Measurements from ENCODE around the gene ACP4.
"Not testable (repeated sequence)": the region's sequence is repeated elsewhere in the genome, so short reads cannot be mapped to it uniquely, and the experiment has no call there.

Gene ACP4

DNA sequence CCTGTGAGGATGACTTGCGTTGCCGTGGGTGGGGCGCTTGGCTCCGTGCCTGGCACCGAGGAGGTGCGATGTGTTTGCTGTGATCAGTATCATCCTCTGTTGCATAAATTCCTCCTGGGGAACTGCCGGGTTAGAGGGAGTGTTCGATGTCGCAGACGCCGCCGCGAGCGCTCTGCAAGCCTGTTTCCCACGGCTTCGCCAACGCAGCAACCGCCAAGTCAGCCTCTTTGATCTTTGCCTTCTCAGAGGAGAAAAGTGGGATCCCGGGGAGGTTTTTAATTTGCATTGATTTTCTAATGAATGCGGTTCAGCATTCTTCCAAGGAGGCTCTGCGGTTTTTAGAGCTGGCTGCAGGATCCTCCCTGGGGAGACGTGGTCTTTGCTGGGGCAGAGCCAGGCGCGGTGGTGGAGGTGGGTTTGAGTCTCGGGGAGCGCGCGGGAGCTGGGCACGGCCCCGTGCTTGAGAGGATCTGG, 12.3 kb upstream of the ACP4 start:
- DNase-seq = no peak

DNA sequence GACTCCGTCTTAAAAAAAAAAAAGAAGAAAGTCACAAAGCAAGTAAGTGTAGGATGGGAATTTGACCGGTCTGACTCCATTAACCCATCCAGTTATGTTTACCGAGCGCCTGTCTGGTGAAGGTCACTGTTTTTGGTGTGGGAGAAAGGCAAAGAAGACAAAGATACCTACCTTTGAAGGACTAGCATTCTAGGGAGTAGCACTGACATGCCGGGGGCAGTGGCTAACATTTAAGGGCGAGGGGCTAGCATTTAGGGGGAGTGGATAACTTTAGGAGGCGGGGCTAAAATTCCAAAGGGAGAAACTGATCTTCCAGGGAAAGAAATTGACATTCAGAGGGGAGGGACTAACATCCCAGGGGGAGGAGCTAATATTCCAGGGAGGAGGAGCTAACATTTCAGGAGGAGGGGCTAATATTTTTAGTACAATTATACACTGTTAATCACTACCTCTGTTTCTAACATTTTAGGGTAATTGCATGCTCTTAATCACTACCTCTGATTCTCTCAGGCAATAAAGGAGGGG, 11.2 kb upstream of the ACP4 start:
- DNase-seq = no peak

DNA sequence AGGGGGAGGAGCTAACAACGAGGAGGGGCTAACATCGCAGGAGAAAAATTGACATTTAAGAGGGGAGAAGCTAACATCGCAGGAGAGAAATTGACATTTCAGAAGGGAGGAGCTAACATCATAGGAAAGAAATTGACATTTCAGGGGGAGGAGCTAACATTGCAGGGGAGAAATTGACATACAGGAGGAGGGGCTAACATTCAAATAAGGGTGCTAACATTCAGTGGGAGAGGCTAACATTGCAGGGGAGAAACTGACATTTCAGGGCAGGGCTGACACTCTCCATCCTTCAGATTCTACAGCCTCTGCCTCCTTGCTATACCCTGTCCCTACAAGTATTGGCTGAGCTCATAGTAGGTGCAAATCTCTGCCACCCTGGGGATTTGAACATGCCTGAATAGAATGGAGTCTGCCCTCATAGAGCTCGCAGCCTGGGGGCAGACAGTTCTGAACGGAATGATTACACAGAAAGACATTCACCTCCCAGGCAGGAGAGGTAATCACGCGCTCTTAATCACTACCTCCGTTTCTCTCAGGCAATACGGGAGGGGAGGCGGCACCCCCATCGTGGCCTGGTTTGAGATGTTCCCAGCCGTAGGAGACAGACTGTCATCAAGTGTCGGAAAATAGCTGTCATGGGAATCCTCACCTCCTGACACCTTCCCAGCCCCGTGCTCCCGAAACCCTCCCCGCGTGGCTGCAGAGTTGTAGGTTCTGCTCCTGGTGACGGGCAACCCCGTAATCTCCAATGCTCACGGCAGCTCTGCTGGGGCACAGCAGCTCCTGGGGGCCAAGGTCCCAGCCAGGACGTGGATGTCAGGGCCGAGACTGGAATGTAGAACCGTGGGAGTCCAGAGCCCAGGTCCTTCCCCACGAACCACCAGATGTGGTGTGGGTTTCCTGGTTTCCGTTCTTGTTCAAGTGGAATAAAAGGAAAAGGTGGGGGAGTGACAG, 10.4 kb upstream of the ACP4 start:
- DNase-seq = no peak

DNA sequence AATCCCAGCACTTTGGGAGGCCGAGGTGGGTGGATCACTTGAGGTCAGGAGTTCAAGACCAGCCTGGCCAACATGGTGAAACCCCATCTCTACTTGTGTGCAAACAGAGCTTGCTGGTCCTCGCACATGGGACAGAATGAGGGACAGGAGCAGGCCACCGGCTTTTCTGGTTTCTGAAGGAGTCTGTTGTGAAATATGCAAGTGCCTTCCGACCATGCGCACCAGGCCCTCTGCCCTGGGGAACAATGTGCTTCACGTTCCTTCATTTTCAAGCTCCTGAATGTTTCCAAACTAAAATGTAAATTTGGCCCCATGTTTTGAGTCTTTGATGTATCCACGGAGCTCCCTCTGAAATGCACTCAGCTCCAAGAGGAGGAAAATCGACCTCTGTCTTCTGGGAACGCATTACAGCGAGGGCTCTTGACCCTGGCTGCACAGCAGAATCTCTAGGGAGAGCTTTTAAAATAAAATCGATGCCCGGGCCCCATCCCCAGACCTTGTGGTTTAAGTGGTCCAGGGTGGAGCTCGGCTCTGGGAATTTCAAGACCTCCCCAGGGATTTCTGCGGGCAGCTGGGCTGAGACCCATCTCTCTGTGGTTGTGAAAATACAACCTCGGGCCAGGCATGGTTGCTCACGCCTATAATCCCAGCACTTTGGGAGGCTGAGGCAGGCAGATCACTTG, 9.3 kb upstream of the ACP4 start:
- DNase-seq = no peak

DNA sequence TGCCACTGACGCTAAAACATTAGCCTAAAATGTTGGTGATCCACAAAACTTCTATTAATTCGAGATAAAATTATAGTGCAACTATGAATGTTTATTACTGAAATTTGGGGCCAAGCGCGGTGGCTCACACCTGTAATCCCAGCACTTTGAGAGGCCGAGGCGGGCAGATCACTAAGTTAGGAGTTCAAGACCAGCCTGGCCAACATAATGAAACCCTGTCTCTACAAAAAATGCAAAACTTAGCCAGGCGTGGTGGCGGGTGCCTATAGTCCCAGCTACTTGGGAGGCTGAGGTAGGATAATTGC, 6.4 kb upstream of the ACP4 start:
- DNase-seq = not testable (repeated sequence)

GRCh38 chr19:50784710-50785109, 5.5 kb upstream of the ACP4 start:
- no peak for DNase-seq

- no peak for DNase-seq
These were observed 4.9 kb upstream of the ACP4 start for GRCh38 chr19:50785329-50785728.

DNA sequence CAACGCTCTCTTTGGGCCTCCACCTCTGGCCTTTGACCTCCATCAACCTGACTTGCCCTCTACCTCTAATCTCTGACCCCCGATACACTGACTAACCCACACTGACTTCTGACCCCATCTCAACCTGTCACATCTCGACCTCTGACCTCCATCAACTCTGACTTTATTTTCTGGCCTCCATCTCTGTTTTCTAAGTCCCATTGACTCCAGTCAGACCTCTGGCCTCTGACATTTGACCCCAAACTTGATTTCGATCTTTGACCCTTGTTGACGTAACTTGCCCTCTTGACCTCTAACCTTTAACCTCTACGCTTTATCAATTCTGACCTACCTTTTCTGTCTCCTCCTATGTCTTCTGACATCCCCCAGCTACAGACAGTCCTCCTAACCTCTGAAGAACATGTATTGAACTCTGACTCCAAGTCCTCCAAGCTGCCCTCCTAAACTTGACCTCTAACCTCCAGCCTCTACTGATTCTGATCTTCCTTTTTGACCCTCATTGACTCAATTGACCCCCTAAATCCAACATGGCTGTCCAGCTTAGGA, 780 bp downstream of the ACP4 start:
- no peak for DNase-seq

GRCh38 chr19:50791594-50792271, 1.5 kb downstream of the ACP4 start:
- no peak for DNase-seq

DNA sequence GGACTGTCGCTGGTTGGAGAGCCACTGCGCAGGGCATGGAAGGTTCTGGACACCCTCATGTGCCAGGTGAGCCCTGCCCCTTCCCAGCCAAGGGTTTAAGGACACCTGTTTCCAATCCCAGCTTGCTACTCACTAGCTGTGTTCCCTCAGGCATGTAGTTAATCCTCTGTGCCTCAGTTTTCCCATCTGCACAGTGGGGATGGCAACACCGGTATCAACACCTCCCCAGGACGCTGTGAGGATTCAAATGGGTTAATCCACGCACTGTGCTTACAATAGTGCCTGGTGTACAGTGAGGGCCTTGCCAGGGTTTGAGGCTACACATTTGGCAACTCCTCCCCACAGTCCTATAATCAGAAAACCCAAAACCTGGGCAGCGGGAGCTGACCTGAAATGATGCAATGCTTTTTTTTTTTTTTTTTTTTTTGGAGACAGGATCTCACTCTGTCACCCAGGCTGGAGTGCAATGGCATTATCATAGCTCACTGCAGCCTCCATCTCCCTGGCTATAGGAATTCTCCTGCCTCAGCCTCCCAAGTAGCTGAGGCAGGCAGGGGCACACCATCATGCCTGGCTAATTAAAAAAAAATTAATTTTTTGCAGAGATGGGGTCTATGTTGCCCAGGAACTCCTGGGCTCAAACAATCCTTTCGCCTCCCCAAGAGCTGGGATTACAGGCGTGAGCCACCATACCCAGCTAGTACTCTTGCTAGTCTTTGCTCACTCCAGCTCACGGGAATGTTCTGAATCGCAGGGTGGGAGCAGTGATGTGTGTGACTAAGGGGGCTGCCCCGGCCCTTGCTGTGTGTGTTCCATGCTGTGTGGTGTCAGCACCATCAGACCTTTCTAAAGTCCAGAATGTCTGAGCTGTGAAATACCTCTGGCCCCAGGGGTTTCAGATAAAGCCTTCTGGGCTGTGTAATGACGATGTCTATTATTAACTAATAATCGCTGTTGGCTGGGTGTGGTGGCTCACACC, 2.3 kb downstream of the ACP4 start:
- DNase-seq = no peak

- DNase-seq = no peak
These were observed 3.4 kb downstream of the ACP4 start for GRCh38 chr19:50793558-50794065.

DNA sequence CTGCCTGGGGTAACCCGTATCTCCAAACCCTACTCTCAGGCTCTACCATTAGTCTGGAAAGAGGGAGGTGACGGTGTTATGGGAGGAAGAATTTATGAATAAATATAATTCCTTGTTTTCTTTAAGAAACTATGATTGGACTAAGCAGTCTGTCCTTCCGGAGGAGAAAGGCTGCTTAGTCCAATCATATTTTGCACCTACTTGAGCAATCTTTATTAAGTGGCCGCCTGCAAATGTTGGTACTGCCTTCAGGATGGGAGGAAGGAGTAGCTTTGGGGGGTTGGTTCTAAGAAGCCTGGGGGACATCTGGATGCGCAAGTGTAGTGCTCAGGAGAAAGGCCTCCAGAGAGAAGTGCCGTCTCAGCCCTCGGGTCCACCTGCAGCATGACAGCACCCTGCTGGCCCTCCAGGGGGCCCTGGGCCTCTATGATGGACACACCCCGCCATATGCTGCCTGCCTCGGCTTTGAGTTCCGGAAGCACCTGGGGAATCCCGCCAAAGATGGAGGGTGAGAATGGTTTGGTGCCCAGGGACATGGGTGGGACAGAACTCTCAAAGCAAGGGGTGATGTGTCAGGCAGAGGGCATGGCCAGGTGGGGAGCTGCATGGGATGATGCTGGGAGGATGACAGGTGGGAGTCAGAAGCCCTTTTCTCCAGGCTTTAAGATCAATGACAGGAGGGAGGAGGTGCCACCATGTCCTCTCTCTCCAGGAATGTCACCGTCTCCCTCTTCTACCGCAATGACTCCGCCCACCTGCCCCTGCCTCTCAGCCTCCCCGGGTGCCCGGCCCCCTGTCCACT, 4.1 kb downstream of the ACP4 start:
- peak; percentile 84 for DNase-seq

DNA sequence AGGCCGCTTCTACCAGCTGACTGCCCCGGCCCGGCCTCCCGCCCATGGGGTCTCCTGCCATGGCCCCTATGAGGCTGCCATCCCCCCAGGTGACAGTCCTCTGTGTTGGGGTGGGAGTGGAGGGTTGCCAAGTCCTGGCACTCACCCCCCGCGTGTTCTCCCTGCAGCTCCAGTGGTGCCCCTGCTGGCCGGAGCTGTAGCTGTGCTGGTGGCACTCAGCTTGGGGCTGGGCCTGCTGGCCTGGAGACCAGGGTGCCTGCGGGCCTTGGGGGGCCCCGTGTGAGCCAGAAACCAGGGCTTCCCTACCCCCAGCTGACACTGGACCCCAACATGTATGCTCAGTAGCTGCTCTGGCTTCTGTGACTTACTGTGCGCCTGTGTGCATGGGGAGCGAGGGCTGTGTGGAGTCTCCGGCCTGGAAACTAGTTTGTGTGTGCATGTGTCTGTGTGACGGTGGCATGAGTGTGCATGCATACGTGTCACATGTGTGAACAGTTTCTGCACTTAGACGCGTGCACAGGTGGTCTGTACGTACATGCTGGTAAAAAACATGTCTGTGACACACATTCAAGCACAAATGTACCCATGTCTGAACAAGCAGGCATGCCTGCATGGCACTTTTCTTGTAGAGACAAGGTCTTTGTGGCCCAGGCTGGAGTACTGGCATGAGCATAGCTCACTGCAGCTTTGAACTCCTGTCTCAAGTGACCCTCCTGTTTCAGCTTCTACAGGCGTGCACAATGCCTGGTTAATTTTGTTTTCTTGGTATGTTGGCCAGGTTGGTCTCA, 4.9 kb downstream of the ACP4 start:
- peak; percentile 48 for DNase-seq

DNA sequence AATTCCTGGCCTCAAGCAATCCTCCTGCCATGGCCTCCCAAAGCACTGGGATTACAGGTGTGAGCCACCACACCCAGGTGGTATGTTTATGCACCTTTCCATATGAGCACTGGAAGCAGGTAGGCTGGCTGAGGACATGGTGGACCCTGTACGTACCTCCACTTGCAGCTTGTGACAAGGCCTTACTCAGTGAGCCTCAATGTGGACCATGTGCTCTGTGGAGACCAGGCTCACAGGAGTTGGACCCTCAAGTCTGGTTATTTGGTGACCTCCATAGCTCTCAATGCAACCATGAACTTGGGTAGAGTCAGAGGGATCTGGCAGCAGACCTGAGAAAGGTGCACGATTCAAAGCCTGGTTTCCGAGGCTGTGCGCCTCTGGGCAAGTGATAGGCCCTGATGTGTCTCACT, 5.5 kb downstream of the ACP4 start:
- DNase-seq = no peak

DNA sequence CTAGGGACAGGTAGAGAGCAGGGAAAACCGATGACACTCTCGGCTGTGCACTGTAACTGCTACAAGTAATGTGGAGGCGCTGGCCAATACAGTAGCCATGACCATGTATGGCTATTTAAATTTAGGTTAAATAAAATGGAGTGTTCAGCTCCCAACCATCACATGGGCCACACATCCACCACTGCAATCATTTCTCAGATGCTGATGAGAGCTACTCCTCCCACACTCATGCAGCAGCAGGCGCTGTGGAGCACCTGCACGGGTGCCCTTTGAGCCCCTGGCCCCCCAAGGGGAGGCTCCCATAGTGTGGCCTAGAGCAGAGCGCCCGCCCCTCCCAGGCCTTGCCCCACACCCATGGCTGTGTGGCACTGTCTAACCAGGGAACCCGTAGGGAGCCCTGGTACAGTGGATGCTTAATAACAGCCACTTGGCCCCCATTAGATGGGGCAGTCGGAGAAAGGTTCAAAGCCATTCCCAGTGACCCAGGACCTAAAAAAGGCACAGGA, 6.0 kb downstream of the ACP4 start:
- no peak for DNase-seq

DNA sequence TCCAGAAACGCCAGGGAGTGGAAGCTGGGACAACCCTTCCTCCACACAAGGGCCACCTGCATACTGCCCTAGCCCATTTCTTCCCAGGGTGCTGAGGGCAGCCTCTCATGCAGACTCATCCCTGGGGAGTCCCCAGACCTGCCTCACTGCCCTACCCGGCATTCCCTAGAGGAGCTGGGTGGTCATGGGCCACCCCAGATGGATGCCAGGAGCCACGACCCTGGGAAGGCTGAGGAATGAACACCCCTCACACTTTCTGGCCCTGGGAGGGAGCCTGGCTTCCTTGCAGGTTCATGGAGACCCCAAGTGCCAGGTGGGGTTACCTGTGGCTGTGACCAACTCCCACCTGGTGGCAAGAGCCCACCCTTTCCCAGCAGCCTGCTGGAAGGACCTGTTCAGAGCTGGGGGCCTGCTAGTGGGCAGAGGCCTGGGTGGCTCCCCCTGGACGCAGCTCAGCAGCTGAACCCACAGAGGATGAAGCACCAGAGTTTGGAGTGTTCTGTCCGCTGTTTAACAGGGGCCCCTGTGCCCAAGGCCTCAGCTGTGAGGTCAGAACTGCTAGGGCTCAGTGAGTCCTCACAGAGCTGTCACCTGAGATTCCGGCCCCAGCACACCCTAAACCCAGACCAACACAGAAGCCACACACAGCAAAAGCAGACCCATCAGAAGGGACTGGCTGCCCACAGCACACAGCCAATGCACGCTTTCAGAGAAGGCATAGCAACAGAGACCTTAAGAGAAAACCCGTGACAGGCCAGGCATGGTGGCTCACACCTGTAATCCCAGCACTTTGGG, 6.6 kb downstream of the ACP4 start:
- no peak for DNase-seq

GRCh38 chr19:50797429-50797780, 7.2 kb downstream of the ACP4 start:
- no peak for DNase-seq

- no peak for DNase-seq
These were observed 7.8 kb downstream of the ACP4 start for GRCh38 chr19:50797781-50798658.
